ENCODE data around the gene CGGBP1.

GRCh38 chr3:88041005-88041404 lies 17.8 kb downstream of the CGGBP1 start:
- TF ChIP-seq CTCF (IDR thresholded peaks at IDR 0.05) = no peak
- no peak for TF ChIP-seq POLR2A (IDR thresholded peaks at IDR 0.05)
